ENCODE results near the gene VASH1. TPM values are rescaled to one million over a fixed set of nuclear protein-coding genes. Genes with fewer than 3 reads are reported as not detected.

VASH1 gene
- total RNA-seq, 2 donors from 2014 or later, result 11.7 to 16.8 TPM

DNA sequence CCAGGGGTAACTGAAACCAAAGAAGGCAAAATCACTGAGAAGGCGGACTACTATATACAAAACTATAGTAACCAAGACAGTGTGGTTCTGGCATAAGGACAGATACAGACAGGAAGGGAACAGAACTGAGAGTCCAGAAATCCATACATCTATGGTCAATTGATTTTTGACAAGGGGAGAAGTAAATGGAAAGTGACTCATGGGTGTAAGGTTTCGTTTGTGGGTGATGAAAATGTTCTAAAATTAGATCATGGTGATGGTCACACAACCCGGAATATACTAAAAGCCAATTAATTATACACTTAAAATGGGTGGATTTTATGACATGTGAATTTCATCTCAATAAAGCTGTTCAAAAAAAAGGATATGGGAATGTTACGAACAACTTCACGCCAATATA, 32.7 kb downstream of the VASH1 start:
- H3K9me3 ChIP-seq (ENCODE audit: control insufficient read depth, low read length, poor library complexity, severe bottlenecking), result no peaks in the 10 kb centered on the region
- DNase-seq, result no peak
- ATAC-seq, result no peak
- no peak overlapping the region for H3K27ac Mint-ChIP-seq
- peaks cover 5% of the 10 kb centered on the region for H3K4me1 Mint-ChIP-seq
- H3K36me3 Mint-ChIP-seq (ENCODE audit: low read depth), result peaks cover 3% of the 10 kb centered on the region
- H3K4me3 Mint-ChIP-seq, result no peak overlapping the region
- no peaks in the 10 kb centered on the region for H3K27me3 Mint-ChIP-seq

DNA sequence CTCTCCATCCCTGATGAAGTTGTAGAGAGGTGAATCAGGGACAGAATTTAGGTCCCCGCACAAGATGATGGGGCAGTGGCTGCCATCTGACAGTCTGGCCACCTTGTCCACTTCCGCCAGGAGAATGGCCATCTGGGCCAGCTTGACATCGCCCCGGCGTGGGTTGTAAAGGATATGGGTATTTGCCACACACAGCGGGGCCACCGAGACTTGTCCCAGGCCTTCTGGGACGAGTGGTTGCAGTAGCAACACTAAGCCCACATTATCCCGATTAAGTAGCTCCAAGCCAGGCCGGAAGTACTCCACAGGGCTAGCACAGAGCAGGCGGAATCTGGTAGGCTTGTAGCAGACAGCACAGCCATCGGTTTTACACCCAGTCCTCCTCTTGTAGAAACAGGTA, 45.2 kb downstream of the VASH1 start:
- H3K4me1 Mint-ChIP-seq, result peaks cover 20% of the 10 kb centered on the region

DNA sequence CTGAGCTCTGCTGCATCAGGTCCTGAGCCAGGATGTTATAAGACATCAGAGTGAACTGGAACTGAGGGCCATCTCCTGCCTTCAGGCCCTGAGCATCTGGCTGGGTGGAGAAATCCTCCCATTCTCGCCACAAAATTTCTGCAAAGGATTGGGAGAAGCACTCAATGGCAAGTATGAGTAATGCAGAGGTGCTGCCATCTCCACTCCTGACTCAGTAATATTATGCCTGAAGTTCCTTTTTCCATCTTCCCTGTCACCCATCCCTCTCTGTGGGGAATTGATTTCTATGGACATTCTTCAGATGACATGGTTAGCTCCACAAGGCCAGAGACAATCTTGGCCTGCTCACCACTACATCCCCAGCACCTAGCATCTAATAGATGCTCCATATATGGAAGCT, 46.7 kb downstream of the VASH1 start:
- H3K27me3 Mint-ChIP-seq, result no peaks in the 10 kb centered on the region
- H3K27ac Mint-ChIP-seq, result no peak overlapping the region
- ATAC-seq (no peak), DNase-seq (no peak)
- no peaks in the 10 kb centered on the region for H3K9me3 ChIP-seq (ENCODE audit: control insufficient read depth, low read length, poor library complexity, severe bottlenecking)
- H3K4me3 Mint-ChIP-seq, result no peak overlapping the region
- H3K4me1 Mint-ChIP-seq, result peaks cover 28% of the 10 kb centered on the region
- peaks cover 13% of the 10 kb centered on the region for H3K36me3 Mint-ChIP-seq (ENCODE audit: low read depth)

More for the DNA sequence above, 45.2 kb downstream of the VASH1 start:
- H3K4me3 Mint-ChIP-seq, result no peak overlapping the region
- DNase-seq (no peak), ATAC-seq (no peak)
- no peak overlapping the region for H3K27ac Mint-ChIP-seq
- peaks cover 22% of the 10 kb centered on the region for H3K36me3 Mint-ChIP-seq (ENCODE audit: low read depth)
- no peaks in the 10 kb centered on the region for H3K27me3 Mint-ChIP-seq
- H3K9me3 ChIP-seq (ENCODE audit: control insufficient read depth, low read length, poor library complexity, severe bottlenecking), result no peaks in the 10 kb centered on the region

- H3K27ac Mint-ChIP-seq, result no peak overlapping the region
- no peaks in the 10 kb centered on the region for H3K9me3 ChIP-seq (ENCODE audit: control insufficient read depth, low read length, poor library complexity, severe bottlenecking)
- peaks cover 29% of the 10 kb centered on the region for H3K4me1 Mint-ChIP-seq
- no peaks in the 10 kb centered on the region for H3K27me3 Mint-ChIP-seq
- DNase-seq (no peak), ATAC-seq (no peak)
- peaks cover 6% of the 10 kb centered on the region for H3K36me3 Mint-ChIP-seq (ENCODE audit: low read depth)
- H3K4me3 Mint-ChIP-seq, result no peak overlapping the region
Observed at GRCh38 chr14:76808990-76809389, 47.7 kb downstream of the VASH1 start.

- H3K4me1 Mint-ChIP-seq, result peaks cover 29% of the 10 kb centered on the region
- H3K4me3 Mint-ChIP-seq, result peak overlapping the region; percentile 96
- no peak for DNase-seq
- no peaks in the 10 kb centered on the region for H3K9me3 ChIP-seq (ENCODE audit: control insufficient read depth, low read length, poor library complexity, severe bottlenecking)
- H3K36me3 Mint-ChIP-seq (ENCODE audit: low read depth), result peaks cover 6% of the 10 kb centered on the region
- H3K27ac Mint-ChIP-seq, result peak overlapping the region; percentile 97
- ATAC-seq, result no peak
- no peaks in the 10 kb centered on the region for H3K27me3 Mint-ChIP-seq
Observed at GRCh38 chr14:76810525-76810924, 49.3 kb downstream of the VASH1 start.

- no peak for DNase-seq
- Mint-ChIP-seq H3K36me3 (ENCODE audit: low read depth) (peaks cover 6% of the 10 kb centered on the region), H3K4me1 (peaks cover 29% of the 10 kb centered on the region), H3K4me3 (peak overlapping the region; percentile 96), H3K27ac (peak overlapping the region; percentile 97), H3K27me3 (no peaks in the 10 kb centered on the region)
- H3K9me3 ChIP-seq (ENCODE audit: control insufficient read depth, low read length, poor library complexity, severe bottlenecking), result no peaks in the 10 kb centered on the region
- ATAC-seq, result peak; percentile 45
Observed at GRCh38 chr14:76810953-76811400, 49.7 kb downstream of the VASH1 start.

DNA sequence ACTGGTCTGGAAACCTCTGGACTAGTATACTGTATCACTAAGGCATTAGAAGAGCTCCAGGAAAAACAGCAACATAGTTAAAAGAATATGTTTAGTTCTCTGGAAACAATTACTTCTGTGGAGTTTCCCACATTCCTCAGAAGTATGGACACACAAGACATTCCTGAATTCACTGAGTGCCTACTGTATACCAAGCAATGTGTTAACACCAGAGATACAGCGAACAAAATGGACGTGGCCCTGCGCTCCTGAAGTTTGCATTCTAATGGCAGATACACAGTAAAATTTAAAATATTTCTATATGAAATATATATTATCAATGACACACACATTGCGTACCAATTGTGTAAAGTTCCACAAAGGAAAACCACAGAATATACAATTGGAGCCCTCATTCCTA, 50.3 kb downstream of the VASH1 start:
- peak overlapping the region; percentile 96 for H3K4me3 Mint-ChIP-seq
- H3K36me3 Mint-ChIP-seq (ENCODE audit: low read depth), result peaks cover 6% of the 10 kb centered on the region
- H3K27ac Mint-ChIP-seq, result peak overlapping the region; percentile 97
- H3K9me3 ChIP-seq (ENCODE audit: control insufficient read depth, low read length, poor library complexity, severe bottlenecking), result no peaks in the 10 kb centered on the region
- H3K27me3 Mint-ChIP-seq, result no peaks in the 10 kb centered on the region
- ATAC-seq (no peak), DNase-seq (no peak)
- H3K4me1 Mint-ChIP-seq, result peaks cover 29% of the 10 kb centered on the region

DNA sequence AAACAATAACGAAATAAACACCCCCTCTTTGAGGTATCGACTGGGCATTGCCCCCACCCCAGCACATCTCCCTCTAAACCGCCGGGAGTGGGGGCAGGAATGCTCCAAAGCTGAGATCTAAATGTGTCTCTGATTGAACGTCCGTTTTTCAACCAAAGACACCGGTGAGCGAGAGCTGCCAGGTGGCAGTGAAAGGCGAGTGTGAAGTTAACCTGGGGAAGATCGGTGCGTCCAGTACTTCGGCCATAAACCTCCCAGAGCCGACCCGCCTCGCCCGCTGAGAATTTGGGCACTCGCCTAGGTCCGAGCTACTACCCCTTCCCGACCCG, 50.8 kb downstream of the VASH1 start:
- ATAC-seq (no peak), DNase-seq (no peak)
- H3K27me3 Mint-ChIP-seq, result no peaks in the 10 kb centered on the region
- H3K9me3 ChIP-seq (ENCODE audit: control insufficient read depth, low read length, poor library complexity, severe bottlenecking), result no peaks in the 10 kb centered on the region
- peak overlapping the region; percentile 97 for H3K27ac Mint-ChIP-seq
- peaks cover 5% of the 10 kb centered on the region for H3K36me3 Mint-ChIP-seq (ENCODE audit: low read depth)
- peaks cover 28% of the 10 kb centered on the region for H3K4me1 Mint-ChIP-seq
- peak overlapping the region; percentile 96 for H3K4me3 Mint-ChIP-seq

DNA sequence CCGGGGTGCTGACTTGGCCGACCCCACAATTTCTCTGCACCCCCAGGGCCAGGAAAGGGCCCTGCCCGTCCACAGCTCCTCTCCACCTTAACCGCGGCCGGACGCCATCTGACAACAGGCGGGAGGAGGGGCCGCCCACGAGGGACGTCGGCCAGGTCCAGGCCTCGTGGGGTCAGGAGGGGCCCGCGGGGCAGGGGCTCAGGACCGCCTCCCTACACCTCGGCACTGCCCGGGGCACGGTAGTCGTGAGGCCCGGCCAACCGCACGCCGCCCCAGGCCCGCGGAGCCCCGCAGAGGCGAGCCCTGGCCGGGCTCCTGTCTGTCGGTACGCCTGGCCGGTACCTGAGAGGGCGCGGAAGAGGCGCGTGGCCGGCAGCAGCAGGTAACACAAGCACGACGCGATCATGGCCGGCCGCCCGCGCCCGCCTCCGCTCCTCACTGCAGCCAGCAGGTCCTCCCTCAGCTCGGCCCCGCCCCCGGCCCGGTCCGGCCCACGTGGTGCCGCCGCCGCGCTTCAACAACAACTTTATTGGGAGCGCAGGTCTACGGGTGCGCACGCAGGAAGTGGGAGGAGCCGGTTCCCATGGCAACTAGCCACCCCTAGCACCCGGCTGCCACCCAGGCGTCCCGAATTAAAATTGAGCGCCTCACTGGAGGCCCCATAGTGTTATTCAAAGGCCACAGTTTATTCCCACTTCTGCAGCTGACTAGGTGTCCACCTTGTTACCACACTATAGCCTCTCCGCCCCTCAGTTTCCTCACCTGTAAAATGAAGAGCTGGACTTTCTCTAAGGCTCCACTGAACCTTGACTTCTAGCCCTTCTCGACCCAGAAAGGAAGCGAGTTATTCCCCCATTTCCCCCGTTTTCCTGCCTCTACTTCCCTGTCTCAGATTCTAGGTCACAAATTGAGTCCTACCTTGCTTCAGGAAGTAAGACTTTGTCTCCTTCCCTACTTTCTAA, 51.4 kb downstream of the VASH1 start, which contains the start of gene ANGEL1:
Gene ANGEL1 (minus strand): TSS at position 461 of the 962 bp plus-strand sequence. CDS start 55 bp downstream, at position 406.
- Mint-ChIP-seq H3K36me3 (ENCODE audit: low read depth) (peaks cover 4% of the 10 kb centered on the region), H3K4me3 (peak within 1 kb of the TSS; percentile 96), H3K27ac (peak within 1 kb of the TSS; percentile 97), H3K4me1 (peaks cover 26% of the 10 kb centered on the region), H3K27me3 (no peaks in the 10 kb centered on the region)
- DNase-seq (peak; percentile 94 to 96 (median 95)), ATAC-seq (peak; percentile 93)
- H3K9me3 ChIP-seq (ENCODE audit: control insufficient read depth, low read length, poor library complexity, severe bottlenecking), result no peaks in the 10 kb centered on the region

GRCh38 chr14:76814726-76815645, 53.7 kb downstream of the VASH1 start:
- no peak for DNase-seq
- no peak for ATAC-seq
- no peak overlapping the region for H3K4me3 Mint-ChIP-seq
- H3K27ac Mint-ChIP-seq, result no peak overlapping the region
- H3K36me3 Mint-ChIP-seq (ENCODE audit: low read depth), result no peaks in the 10 kb centered on the region
- H3K27me3 Mint-ChIP-seq, result peaks cover 10% of the 10 kb centered on the region
- no peaks in the 10 kb centered on the region for H3K9me3 ChIP-seq (ENCODE audit: control insufficient read depth, low read length, poor library complexity, severe bottlenecking)
- H3K4me1 Mint-ChIP-seq, result peaks cover 22% of the 10 kb centered on the region

GRCh38 chr14:76820700-76821099, 59.4 kb downstream of the VASH1 start:
- H3K9me3 ChIP-seq (ENCODE audit: control insufficient read depth, low read length, poor library complexity, severe bottlenecking), result no peaks in the 10 kb centered on the region
- no peaks in the 10 kb centered on the region for H3K36me3 Mint-ChIP-seq (ENCODE audit: low read depth)
- H3K27ac Mint-ChIP-seq, result no peak overlapping the region
- H3K27me3 Mint-ChIP-seq, result peaks cover 23% of the 10 kb centered on the region
- no peak for ATAC-seq
- no peak overlapping the region for H3K4me3 Mint-ChIP-seq
- no peaks in the 10 kb centered on the region for H3K4me1 Mint-ChIP-seq
- DNase-seq, result no peak

DNA sequence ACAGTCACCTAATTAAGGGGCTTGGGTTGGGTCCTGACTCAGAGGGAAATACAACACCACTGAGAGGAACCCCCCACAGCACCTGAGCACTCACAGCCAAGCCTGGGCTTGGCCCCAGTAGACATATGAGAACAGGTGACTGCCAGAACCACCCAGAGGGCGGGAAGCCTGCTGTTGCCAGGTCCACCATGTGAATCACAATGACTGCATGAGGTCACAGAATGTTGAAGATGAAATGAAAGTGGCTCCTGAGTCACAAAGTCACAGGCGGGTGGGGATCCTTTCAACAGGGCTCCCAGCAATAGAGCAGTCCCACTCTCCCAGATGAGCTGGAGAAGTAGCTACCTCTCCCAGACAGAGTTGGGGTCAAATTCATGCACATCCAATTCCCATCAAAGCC, 64.9 kb downstream of the VASH1 start, which contains the start of gene LRRC74A:
Gene LRRC74A (plus strand): TSS at position 287 of the 400 bp plus-strand sequence. CDS start 290 bp downstream, outside the sequence.
- no peaks in the 10 kb centered on the region for H3K36me3 Mint-ChIP-seq (ENCODE audit: low read depth)
- no peak within 1 kb of the TSS for H3K4me3 Mint-ChIP-seq
- no peak for DNase-seq
- H3K27ac Mint-ChIP-seq, result no peak within 1 kb of the TSS
- no peaks in the 10 kb centered on the region for H3K4me1 Mint-ChIP-seq
- peaks cover 12% of the 10 kb centered on the region for H3K27me3 Mint-ChIP-seq
- no peaks in the 10 kb centered on the region for H3K9me3 ChIP-seq (ENCODE audit: control insufficient read depth, low read length, poor library complexity, severe bottlenecking)
- no peak for ATAC-seq
